ENCODE measurements around the gene TNFRSF1B. TPM values are rescaled to one million over a fixed set of nuclear protein-coding genes. Genes with fewer than 3 reads are reported as not detected.

The TNFRSF1B gene
- total RNA-seq, 1 donor from 2014 or later, result 15.5 TPM

- intact Hi-C loops (cut with DNase I), result no loop called here
- no peak for DNase-seq (ENCODE audit: low spot score)
Observed at GRCh38 chr1:12171206-12172041, 4.6 kb downstream of the TNFRSF1B start.

GRCh38 chr1:12172042-12172851, 5.5 kb downstream of the TNFRSF1B start:
- no peak for DNase-seq (ENCODE audit: low spot score)
- intact Hi-C loops (cut with DNase I), result no loop called here

GRCh38 chr1:12173041-12173509, 6.3 kb downstream of the TNFRSF1B start:
- DNase-seq (ENCODE audit: low spot score), result no peak
- intact Hi-C loops (cut with DNase I), result no loop called here

DNA sequence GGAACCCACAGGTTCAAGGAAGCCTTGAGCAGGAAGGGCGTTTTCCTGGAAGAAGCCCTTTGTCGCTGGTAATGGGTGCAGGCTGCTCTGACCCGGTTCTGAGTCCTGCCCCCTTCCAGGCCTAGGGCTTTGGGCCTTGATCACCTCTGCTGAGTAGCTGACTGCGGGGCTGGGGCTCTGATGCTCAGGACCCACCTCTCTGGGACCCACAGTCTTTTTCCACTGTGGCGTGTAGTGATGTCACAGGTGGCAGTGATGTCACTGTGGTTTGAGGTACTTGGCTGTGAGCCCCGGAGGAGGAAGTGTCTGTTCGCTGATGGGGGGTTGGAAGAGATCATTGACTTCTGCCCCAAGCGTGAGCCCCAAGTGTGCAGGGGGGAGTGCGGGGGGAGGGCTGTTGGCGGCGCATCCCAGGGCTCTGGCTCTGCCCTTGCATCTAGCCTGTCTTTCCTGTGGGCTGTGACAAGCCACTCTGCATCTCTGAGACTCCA, 6.9 kb downstream of the TNFRSF1B start:
- intact Hi-C loops (cut with DNase I), result no loop called here
- DNase-seq (ENCODE audit: low spot score), result peak; percentile 89

DNA sequence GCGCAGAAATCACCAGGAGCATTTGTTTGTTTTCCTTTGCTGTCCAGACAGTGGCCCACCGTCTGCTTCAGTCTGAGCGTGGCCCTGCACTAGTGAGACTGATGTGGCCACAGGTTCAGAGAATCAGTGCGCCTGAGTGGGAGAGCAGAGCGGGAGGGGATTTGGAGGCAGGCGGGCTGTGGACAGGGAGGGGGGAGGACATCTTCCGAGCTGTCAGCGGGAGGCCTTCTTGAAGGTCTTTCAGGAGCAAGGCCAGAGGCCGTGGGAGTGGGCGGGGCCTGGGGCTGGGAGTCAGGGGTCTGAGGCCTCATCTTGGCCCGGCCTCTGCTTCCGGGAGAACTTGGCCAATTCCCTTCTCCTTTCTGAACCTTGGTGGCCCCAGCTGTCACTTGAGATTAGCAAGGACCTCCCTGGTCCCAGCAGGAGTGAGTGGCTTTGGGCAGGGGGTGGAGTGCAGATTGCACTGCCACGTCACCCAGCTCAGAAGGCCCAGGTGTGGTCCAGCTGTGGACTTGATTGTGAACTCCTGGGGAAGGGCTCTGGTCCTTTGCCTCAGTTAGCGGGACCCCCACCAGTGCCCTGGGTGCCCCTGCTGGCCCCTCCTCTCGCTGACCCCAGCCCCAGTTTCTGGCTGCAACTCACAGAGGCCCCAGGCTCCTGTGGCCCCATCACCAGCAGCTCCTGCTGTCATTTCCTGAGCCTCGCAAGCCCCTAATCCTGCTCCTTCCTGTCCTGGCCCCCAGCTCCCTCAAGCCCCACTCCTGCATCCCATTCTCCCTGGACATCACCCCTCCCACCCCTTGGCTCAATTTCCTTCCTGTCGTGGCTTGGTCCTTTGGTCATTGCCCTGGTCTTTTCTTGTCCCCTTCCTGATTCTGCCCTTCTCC, 8.4 kb downstream of the TNFRSF1B start:
- intact Hi-C loops (cut with DNase I), result no loop called here
- DNase-seq (ENCODE audit: low spot score), result no peak

- no peak for DNase-seq (ENCODE audit: low spot score)
- intact Hi-C loops (cut with DNase I), result no loop called here
Observed at GRCh38 chr1:12176298-12177118, 9.7 kb downstream of the TNFRSF1B start.

GRCh38 chr1:12177156-12177998, 10.6 kb downstream of the TNFRSF1B start:
- intact Hi-C loops (cut with DNase I), result no loop called here
- no peak for DNase-seq (ENCODE audit: low spot score)

GRCh38 chr1:12177999-12178441, 11.2 kb downstream of the TNFRSF1B start:
- intact Hi-C loops (cut with DNase I), result no loop called here
- no peak for DNase-seq (ENCODE audit: low spot score)

- DNase-seq (ENCODE audit: low spot score), result no peak
- intact Hi-C loops (cut with DNase I), result no loop called here
Observed at GRCh38 chr1:12178511-12178910, 11.7 kb downstream of the TNFRSF1B start.

GRCh38 chr1:12179111-12179519, 12.3 kb downstream of the TNFRSF1B start:
- intact Hi-C loops (cut with DNase I), result no loop called here
- no peak for DNase-seq (ENCODE audit: low spot score)

DNA sequence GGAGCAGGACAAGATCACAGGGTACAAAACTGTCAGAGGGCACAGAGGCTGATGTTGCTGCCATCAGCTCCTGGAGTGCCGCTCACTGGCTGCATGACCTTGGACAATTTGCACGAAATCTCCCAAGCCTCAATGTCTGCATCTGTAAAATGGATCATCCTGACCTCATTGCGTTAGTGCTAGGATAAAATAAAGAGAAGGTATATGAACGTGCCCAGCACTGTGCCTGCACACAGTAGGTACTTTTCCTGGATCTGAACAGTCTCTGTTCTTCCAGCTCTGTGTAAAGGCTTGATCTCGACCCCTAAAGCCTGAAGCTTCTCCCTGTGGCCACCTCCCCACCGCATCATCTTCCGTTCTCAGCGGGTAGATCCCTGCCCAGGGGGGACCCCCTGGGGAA, 12.9 kb downstream of the TNFRSF1B start:
- DNase-seq (ENCODE audit: low spot score), result no peak
- intact Hi-C loops (cut with DNase I), result no loop called here

DNA sequence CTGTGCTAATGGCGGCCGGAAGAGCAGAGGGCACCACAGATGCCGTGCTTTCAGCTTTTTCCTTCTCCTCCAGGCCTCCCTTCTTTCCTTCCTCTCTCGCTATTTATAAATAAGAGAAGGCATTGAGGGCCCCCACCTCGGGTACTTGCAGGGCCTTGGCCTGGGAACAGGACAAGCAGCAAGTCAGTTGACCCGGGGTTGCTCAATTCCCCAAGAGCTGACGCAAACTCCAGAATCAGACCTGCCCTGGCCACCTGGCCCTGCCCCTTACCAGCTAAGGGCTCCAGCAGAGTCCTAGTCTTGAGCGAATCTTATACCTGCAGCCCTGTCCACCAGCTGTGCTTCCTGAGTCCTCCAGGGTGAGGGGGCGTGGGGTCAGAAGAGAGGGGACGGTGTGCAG, 13.5 kb downstream of the TNFRSF1B start:
- DNase-seq (ENCODE audit: low spot score), result peak; percentile 96
- intact Hi-C loops (cut with DNase I), result no loop called here

DNA sequence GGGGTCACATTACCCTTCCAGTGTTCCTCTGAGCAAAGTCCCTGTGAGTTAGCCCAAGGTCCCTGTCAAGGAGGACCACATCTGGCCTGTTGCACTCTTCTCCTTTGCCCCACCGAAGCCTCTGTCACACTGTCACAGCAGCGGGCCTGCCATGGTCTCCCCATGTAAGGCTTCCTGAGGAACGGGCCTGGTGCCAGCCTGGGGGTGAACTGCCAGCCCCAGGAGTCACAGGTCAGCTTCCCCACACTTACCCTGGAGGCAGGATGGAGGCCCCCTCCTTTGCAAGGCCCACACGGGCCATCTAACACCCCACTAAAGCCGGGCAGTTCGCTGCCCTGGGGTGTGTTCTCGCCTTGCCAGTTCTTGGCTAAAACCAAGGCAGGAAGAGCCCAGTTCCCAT, 14.1 kb downstream of the TNFRSF1B start:
- no peak for DNase-seq (ENCODE audit: low spot score)
- intact Hi-C loops (cut with DNase I), result no loop called here

GRCh38 chr1:12181568-12181967, 14.8 kb downstream of the TNFRSF1B start:
- DNase-seq (ENCODE audit: low spot score), result no peak
- intact Hi-C loops (cut with DNase I), result no loop called here

DNA sequence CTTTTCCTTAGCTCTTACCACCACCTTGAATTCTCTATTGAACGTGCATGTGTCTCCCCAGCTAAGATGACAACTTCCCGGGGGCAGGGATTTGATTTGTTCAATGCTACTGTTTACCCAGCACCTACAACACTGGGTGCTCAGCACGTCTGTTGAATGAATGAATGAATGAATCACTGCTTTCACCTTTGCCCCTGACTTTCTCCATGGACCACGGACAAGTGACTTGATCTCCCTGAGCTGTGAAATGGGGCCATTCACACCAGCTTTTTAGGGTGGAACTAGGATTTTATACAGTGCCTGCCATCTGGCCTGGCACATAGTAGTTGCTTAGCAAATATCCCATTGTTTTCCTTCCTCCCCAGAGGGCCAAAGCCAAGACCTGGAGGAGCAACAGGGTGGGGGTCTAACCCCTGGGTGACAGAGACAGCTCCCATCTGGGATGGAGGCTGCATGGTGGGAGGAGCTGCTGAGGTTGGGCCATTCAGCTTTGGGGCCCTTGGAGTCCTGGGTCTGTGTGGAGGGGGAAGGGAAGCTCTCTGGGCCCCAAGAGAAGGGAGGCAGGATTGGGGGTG, 15.7 kb downstream of the TNFRSF1B start:
- no peak for DNase-seq (ENCODE audit: low spot score)
- intact Hi-C loops (cut with DNase I), result no loop called here

DNA sequence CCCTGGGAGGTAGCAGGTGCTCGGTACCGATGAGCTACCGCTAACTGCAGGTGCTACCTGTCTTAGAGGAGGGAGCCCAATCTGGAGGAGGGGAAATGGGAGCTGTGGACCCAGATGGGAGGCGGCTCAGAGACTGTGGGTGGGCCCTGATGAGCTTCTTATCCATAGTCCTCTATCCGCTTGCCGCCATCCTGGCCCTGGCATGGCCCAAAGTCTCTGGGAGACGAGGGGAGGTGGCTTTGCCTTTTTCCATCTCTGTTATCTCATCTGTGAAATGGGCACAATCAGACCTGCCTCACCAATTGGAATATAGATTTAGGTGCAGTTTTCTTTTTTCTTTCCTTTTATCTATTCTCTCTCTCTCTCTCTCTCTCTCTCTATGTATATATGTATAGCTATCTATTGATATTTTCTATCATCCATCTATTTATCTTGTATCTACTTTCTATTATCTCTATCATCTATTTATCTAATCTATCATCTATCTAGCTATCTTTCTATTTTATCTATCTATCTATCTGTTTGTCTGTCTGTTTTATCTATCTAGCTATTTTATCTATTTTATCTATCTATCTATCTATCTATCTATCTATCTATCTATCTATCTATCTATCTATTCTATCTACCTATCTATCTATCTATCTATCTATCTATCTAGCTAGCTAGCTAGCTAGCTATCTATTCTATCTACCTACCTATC, 16.5 kb downstream of the TNFRSF1B start:
- DNase-seq (ENCODE audit: low spot score), result no peak
- intact Hi-C loops (cut with DNase I), result no loop called here
